Activated T-cell treated with anti-CD3 and anti-CD28 coated beads, Interleukin-2, amount 50 U/mL, for 24 hours (primary cell): Measurements from ENCODE around the gene ZNF568.

ENCODE experiments used
- DNase-seq: peaks from one replicate; pipeline ENCODE4 v3.0.0-alpha.2; 2020
- H3K27ac Mint-ChIP-seq: 2 replicates; pipeline ENCODE4 v1.8.0; 2020; ENCODE audit warnings: mild to moderate bottlenecking, mixed read lengths
- H3K27me3 Mint-ChIP-seq: 2 replicates; pipeline ENCODE4 v1.8.0; 2020; ENCODE audit warnings: mixed read lengths
- H3K36me3 Mint-ChIP-seq: 2 replicates; pipeline ENCODE4 v1.8.0; 2020; ENCODE audit warnings: low read depth, mixed read lengths
- H3K4me1 Mint-ChIP-seq: 2 replicates; pipeline ENCODE4 v1.8.0; 2020; ENCODE audit warnings: low read depth, mixed read lengths
- H3K4me3 Mint-ChIP-seq: 2 replicates; pipeline ENCODE4 v1.8.0; 2020; ENCODE audit warnings: mild to moderate bottlenecking, moderate library complexity, mixed read lengths
- H3K9me3 Mint-ChIP-seq: 2 replicates; pipeline ENCODE4 v1.8.0; 2020; ENCODE audit warnings: mixed read lengths

The ZNF568 gene

GRCh38 chr19:36973021-36973843 lies 57.1 kb downstream of the ZNF568 start:
- Mint-ChIP-seq H3K4me3 (peak overlapping the region; percentile 88), H3K4me1 (peaks cover 21% of the 10 kb centered on the region)
- DNase-seq = peak; percentile 85

GRCh38 chr19:36973844-36974195 lies 57.7 kb downstream of the ZNF568 start:
- H3K27ac Mint-ChIP-seq = peak overlapping the region; percentile 94
- DNase-seq = no peak
- peaks cover 21% of the 10 kb centered on the region for H3K4me1 Mint-ChIP-seq
- peaks cover 72% of the 10 kb centered on the region for H3K36me3 Mint-ChIP-seq
- H3K4me3 Mint-ChIP-seq = peak overlapping the region; percentile 88
- peaks cover 19% of the 10 kb centered on the region for H3K9me3 Mint-ChIP-seq
- no peaks in the 10 kb centered on the region for H3K27me3 Mint-ChIP-seq

More at GRCh38 chr19:36973021-36973843, 57.1 kb downstream of the ZNF568 start:
- Mint-ChIP-seq H3K27ac (peak overlapping the region; percentile 94), H3K36me3 (peaks cover 66% of the 10 kb centered on the region), H3K27me3 (no peaks in the 10 kb centered on the region), H3K9me3 (peaks cover 14% of the 10 kb centered on the region)

GRCh38 chr19:36986131-36986530 lies 70.0 kb downstream of the ZNF568 start:
- H3K27me3 Mint-ChIP-seq = no peaks in the 10 kb centered on the region
- DNase-seq = no peak
- H3K4me1 Mint-ChIP-seq = no peaks in the 10 kb centered on the region
- H3K36me3 Mint-ChIP-seq = peaks cover 89% of the 10 kb centered on the region
- no peak overlapping the region for H3K4me3 Mint-ChIP-seq
- H3K27ac Mint-ChIP-seq = no peak overlapping the region
- H3K9me3 Mint-ChIP-seq = peaks cover 53% of the 10 kb centered on the region

GRCh38 chr19:36986601-36987000 lies 70.5 kb downstream of the ZNF568 start:
- no peaks in the 10 kb centered on the region for H3K4me1 Mint-ChIP-seq
- H3K9me3 Mint-ChIP-seq = peaks cover 57% of the 10 kb centered on the region
- no peak for DNase-seq
- H3K36me3 Mint-ChIP-seq = peaks cover 89% of the 10 kb centered on the region
- H3K4me3 Mint-ChIP-seq = no peak overlapping the region
- H3K27ac Mint-ChIP-seq = no peak overlapping the region
- H3K27me3 Mint-ChIP-seq = no peaks in the 10 kb centered on the region

GRCh38 chr19:36987091-36987490 lies 71.0 kb downstream of the ZNF568 start:
- DNase-seq = no peak
- Mint-ChIP-seq H3K4me3 (no peak overlapping the region), H3K4me1 (no peaks in the 10 kb centered on the region), H3K27ac (no peak overlapping the region), H3K27me3 (no peaks in the 10 kb centered on the region), H3K9me3 (peaks cover 56% of the 10 kb centered on the region), H3K36me3 (peaks cover 91% of the 10 kb centered on the region)

- Mint-ChIP-seq H3K4me3 (no peak overlapping the region), H3K9me3 (peaks cover 62% of the 10 kb centered on the region), H3K27ac (no peak overlapping the region), H3K27me3 (no peaks in the 10 kb centered on the region), H3K4me1 (no peaks in the 10 kb centered on the region), H3K36me3 (peaks cover 71% of the 10 kb centered on the region)
- no peak for DNase-seq
Measured at GRCh38 chr19:36997152-36997842, 81.2 kb downstream of the ZNF568 start.

- H3K36me3 Mint-ChIP-seq = peaks cover 65% of the 10 kb centered on the region
- DNase-seq = no peak
- no peak overlapping the region for H3K27ac Mint-ChIP-seq
- no peak overlapping the region for H3K4me3 Mint-ChIP-seq
- peaks cover 56% of the 10 kb centered on the region for H3K9me3 Mint-ChIP-seq
- no peaks in the 10 kb centered on the region for H3K27me3 Mint-ChIP-seq
- no peaks in the 10 kb centered on the region for H3K4me1 Mint-ChIP-seq
Measured at GRCh38 chr19:36997843-36998235, 81.7 kb downstream of the ZNF568 start.

- no peak overlapping the region for H3K4me3 Mint-ChIP-seq
- H3K9me3 Mint-ChIP-seq = peaks cover 47% of the 10 kb centered on the region
- no peak for DNase-seq
- peaks cover 54% of the 10 kb centered on the region for H3K36me3 Mint-ChIP-seq
- no peaks in the 10 kb centered on the region for H3K27me3 Mint-ChIP-seq
- no peaks in the 10 kb centered on the region for H3K4me1 Mint-ChIP-seq
- H3K27ac Mint-ChIP-seq = no peak overlapping the region
Measured at GRCh38 chr19:36999313-36999712, 83.2 kb downstream of the ZNF568 start.

- Mint-ChIP-seq H3K4me1 (peaks cover 2% of the 10 kb centered on the region), H3K27me3 (no peaks in the 10 kb centered on the region), H3K9me3 (peaks cover 22% of the 10 kb centered on the region), H3K4me3 (peak overlapping the region; percentile 64), H3K27ac (no peak overlapping the region), H3K36me3 (peaks cover 22% of the 10 kb centered on the region)
- DNase-seq = peak; percentile 47
Measured at GRCh38 chr19:37007587-37008220, 91.6 kb downstream of the ZNF568 start.

- peaks cover 24% of the 10 kb centered on the region for H3K36me3 Mint-ChIP-seq
- no peaks in the 10 kb centered on the region for H3K27me3 Mint-ChIP-seq
- no peak overlapping the region for H3K27ac Mint-ChIP-seq
- DNase-seq = no peak
- peaks cover 2% of the 10 kb centered on the region for H3K4me1 Mint-ChIP-seq
- H3K9me3 Mint-ChIP-seq = peaks cover 32% of the 10 kb centered on the region
- H3K4me3 Mint-ChIP-seq = no peak overlapping the region
Measured at GRCh38 chr19:37009871-37010270, 93.7 kb downstream of the ZNF568 start.

- peaks cover 49% of the 10 kb centered on the region for H3K9me3 Mint-ChIP-seq
- no peak overlapping the region for H3K4me3 Mint-ChIP-seq
Measured at GRCh38 chr19:37012093-37012745, 96.1 kb downstream of the ZNF568 start.

GRCh38 chr19:37014456-37014855 lies 98.3 kb downstream of the ZNF568 start:
- Mint-ChIP-seq H3K4me3 (no peak overlapping the region), H3K27ac (no peak overlapping the region), H3K9me3 (peaks cover 56% of the 10 kb centered on the region), H3K27me3 (no peaks in the 10 kb centered on the region), H3K4me1 (no peaks in the 10 kb centered on the region), H3K36me3 (peaks cover 24% of the 10 kb centered on the region)
- DNase-seq = no peak

More at GRCh38 chr19:37012093-37012745, 96.1 kb downstream of the ZNF568 start:
- H3K4me1 Mint-ChIP-seq = peaks cover 2% of the 10 kb centered on the region
- H3K27ac Mint-ChIP-seq = no peak overlapping the region
- H3K36me3 Mint-ChIP-seq = peaks cover 32% of the 10 kb centered on the region
- no peaks in the 10 kb centered on the region for H3K27me3 Mint-ChIP-seq
- DNase-seq = no peak

- H3K27me3 Mint-ChIP-seq = no peaks in the 10 kb centered on the region
- no peak overlapping the region for H3K4me3 Mint-ChIP-seq
- no peak for DNase-seq
- H3K9me3 Mint-ChIP-seq = peaks cover 40% of the 10 kb centered on the region
- H3K4me1 Mint-ChIP-seq = no peaks in the 10 kb centered on the region
- no peak overlapping the region for H3K27ac Mint-ChIP-seq
- H3K36me3 Mint-ChIP-seq = peaks cover 3% of the 10 kb centered on the region
Measured at GRCh38 chr19:37045140-37045539, 129.0 kb downstream of the ZNF568 start.
